HL-60/S4 treated with phorbol 12-myristate 13-acetate at 8.2 ng/mL for 4 days and 3 days (cell line): ENCODE measurements around the gene UBA7.
"Not testable (repeated sequence)": the region's sequence is repeated elsewhere in the genome, so short reads cannot be mapped to it uniquely, and the experiment has no call there.

Source experiments
- in situ Hi-C: fragments of 300-500 bp; cut with MboI; formaldehyde crosslinking; loops from 2 replicates; pipeline ENCODE4 v1.15.0; 2022; ENCODE audit warnings: low sequenced_read_pairs

UBA7 gene

GRCh38 chr3:49786357-49787181 lies 27.2 kb downstream of the UBA7 start, which contains the start of gene IP6K1:
Gene IP6K1 (minus strand): TSS chr3:49786542. CDS start chr3:49748040, 38,502 bp downstream.
- in situ Hi-C loops: no loop called here

DNA sequence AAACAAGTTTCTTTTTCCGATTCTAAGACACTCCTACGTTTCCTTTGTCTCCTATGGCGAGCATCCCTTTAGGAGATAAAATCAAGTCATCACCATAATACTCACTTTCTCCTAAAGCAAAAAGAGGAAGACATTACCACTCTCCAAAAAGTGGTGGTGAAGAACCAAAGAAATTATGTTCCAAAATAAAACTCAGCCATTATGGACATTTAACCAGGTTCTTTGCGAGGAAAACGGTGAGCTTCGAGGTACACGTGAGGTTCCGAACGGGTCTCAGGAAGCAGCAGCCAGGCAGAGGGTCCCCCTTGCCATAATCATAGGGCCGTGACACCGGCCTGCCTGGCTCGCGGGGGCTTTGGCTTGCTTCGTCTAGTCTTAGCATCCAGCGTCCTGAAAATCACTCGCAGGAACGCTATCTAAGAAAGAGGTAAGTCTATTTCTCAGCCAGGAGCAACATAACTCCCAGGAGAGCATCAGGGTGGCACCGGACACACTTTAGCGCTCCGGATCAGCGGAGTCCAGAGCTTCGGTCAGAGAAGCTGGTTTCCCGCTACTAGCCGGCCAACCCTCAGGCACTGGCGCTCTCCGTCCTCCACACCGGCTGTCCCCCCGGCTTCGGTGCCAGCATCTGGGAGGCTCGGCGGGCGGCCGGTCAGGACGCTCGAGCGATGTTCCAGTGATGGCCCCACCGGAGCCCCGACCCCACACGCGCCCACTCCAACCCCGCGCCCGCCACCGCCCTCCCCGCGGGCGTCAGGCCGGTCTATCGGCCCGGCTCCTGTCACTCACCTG lies 28.0 kb downstream of the UBA7 start:
- in situ Hi-C loops: no loop called here

GRCh38 chr3:49782277-49782676 lies 31.5 kb downstream of the UBA7 start:
- in situ Hi-C loops: not testable (repeated sequence)

- in situ Hi-C loops: no loop called here
These were observed 32.1 kb downstream of the UBA7 start for GRCh38 chr3:49781415-49782199.

DNA sequence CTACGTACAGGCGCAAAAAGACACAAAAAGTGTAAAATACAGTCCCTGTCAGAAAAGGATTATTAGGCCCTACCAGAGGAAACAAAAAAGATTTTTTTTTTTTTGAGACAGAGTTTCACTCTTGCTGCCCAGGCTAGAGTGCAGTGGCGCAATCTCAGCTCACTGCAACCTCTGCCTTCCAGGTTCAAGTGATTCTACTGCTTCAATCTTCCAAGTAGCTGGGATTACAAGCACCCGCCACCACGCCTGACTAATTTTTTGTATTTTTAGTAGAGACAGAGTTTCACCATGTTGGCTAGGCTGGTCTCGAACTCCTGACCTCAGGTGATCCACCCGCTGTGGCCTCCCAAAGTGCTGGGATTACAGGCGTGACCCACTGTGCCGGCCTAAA lies 32.8 kb downstream of the UBA7 start:
- in situ Hi-C loops: not testable (repeated sequence)

- in situ Hi-C loops: no loop called here
These were observed 33.4 kb downstream of the UBA7 start for GRCh38 chr3:49780080-49780974.

GRCh38 chr3:49779358-49780079 lies 34.2 kb downstream of the UBA7 start:
- in situ Hi-C loops: no loop called here

DNA sequence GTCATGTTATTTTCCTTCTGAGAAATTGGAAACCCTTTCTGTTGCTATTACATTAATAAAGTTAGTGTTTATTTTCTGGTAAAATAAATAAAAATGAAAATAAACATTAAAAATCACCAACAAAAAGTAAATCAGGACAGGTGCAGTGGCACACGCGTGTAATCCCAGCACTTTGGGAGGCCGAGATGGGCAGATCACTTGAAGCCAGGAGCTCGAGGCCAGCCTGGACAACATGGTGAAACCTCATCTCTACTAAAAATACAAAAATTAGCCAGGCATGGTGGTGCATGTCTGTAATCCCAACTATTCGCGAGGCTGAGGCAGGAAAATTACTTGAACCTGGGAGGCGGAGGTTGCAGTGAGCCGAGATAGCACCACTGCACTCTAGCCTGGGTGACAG lies 37.7 kb downstream of the UBA7 start:
- in situ Hi-C loops: not testable (repeated sequence)

GRCh38 chr3:49775538-49775937 lies 38.2 kb downstream of the UBA7 start:
- in situ Hi-C loops: no loop called here

- in situ Hi-C loops: no loop called here
These were observed 41.0 kb downstream of the UBA7 start for GRCh38 chr3:49772703-49773102.

DNA sequence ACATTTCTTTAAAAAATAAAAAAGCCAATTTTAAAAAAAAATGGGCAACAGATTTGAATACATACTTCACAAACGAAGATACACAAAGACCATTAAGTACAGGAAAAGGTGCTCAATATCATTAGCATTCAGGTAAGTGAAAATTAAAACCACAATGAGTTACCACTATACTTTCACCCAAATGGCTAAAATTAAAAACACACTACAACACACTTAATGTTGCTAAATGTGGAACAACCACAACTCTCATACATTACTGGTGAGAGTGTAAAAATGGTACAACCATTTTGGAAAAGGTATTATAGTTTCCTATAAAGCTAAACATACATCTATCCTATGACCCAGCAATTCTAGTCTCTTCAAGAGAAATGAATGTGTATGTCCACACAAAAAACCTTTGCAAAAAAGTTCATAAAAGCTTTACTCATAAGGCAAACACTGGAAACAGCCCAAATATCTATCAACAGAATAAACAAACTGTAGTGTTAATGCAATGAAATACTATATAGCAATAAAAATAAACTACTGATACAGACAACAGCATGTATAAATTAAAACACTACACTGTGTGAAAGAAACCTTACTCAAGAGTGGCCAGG lies 42.3 kb downstream of the UBA7 start:
- in situ Hi-C loops: no loop called here

DNA sequence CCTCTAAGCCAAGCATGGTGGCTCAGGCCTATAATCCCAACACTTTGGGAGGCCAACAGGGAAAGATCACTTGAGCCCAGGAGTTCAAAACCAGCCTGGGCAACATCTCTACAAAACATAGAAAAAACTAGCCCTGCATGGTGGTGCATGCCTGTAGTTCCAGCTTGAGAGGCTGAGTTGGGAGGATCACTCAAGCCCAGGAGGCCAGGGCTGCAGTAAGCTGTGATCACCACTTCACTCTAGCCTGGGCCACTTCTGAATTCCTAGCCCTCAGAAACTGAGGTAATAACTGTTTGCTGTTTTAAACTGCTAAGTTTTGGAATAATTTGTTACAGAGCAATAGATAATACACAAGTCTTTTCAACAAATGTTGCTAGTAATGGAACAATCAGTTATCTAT lies 43.8 kb downstream of the UBA7 start:
- in situ Hi-C loops: no loop called here

GRCh38 chr3:49769286-49769915 lies 44.4 kb downstream of the UBA7 start:
- in situ Hi-C loops: no loop called here

- in situ Hi-C loops: no loop called here
These were observed 49.8 kb downstream of the UBA7 start for GRCh38 chr3:49763981-49764380.

- in situ Hi-C loops: no loop called here
These were observed 52.1 kb downstream of the UBA7 start for GRCh38 chr3:49761661-49762060.

DNA sequence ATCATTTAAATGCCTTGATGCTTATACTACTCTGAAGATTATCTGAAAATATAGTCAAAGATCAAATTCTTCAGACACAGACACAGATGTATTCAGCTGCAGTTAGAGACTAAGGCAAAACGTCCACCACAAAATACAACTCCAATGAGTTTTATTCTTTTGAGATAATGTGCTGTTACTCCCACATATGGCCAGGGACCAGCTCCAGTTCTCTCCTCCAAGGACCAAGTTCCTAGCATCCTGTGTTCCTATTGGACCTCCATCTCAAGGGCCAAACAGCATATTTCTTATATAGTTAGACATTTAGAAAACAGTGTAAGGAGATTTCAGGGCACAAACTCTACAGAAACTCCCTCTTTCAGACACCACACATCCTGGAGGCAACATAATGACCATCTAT lies 54.5 kb downstream of the UBA7 start:
- in situ Hi-C loops: no loop called here

DNA sequence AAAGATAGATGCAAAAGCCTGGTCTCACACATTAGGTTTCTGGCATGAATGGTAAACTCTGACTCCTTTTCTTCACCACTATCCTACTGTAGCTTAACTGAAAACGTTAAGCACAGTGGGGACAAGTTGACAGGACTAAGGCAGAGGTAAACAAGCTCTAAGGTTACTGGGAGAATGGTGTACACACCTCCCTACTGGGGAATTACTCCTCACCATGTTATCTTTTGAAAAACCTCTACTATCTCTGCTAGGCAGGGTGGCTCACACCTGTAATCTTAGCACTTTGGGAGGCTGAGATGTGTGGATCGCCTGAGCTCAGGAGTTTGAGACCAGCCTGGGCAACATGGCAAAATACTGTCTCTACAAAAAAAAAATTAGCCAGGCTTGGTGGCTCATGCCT lies 56.6 kb downstream of the UBA7 start:
- in situ Hi-C loops: no loop called here

DNA sequence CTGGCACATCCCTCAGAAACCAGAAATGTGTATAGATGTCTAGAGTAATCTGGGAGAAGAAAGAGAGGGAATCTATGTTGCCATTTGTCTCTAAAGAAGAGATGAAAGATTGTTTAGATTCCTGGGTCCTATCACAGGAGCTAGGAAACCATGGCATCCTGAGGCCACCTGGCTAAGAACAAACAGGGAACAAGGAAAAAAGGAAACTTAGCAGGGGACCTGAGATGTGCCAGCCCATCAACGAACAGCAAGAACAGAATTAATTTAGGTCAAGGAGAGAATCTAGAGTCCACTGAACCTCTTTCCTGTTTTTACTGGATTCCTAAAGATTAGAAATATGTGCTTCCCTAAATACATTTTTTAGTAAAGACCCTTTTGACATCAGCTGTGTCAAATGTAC lies 57.7 kb downstream of the UBA7 start:
- in situ Hi-C loops: no loop called here
